Type B pancreatic cell (in vitro differentiated cells): ENCODE measurements around the gene DARS1. TPM values are rescaled to one million over a fixed set of nuclear protein-coding genes. Genes with fewer than 3 reads are reported as not detected.

Source experiments
- DNase-seq: peaks from one replicate; pipeline ENCODE4 v3.0.0; 2021; ENCODE audit warnings: mixed read lengths; ENCODE audit not compliant: unreplicated experiment; ENCODE audit errors: extremely low spot score
- H3K27ac Mint-ChIP-seq: 2 replicates; pipeline ENCODE4 v1.8.0; 2021; ENCODE audit warnings: mild to moderate bottlenecking, mixed read lengths
- H3K27me3 Mint-ChIP-seq: 2 replicates; pipeline ENCODE4 v1.8.0; 2021; ENCODE audit warnings: mixed read lengths
- H3K36me3 Mint-ChIP-seq: 2 replicates; pipeline ENCODE4 v1.8.0; 2021; ENCODE audit warnings: mixed read lengths
- H3K4me1 Mint-ChIP-seq: one replicate; pipeline ENCODE4 v1.8.0; 2021; ENCODE audit warnings: mixed read lengths; ENCODE audit not compliant: unreplicated experiment
- H3K4me3 Mint-ChIP-seq: 2 replicates; pipeline ENCODE4 v1.8.0; 2021; ENCODE audit warnings: mild to moderate bottlenecking, mixed read lengths
- H3K9me3 Mint-ChIP-seq: 2 replicates; pipeline ENCODE4 v1.8.0; 2021; ENCODE audit warnings: mixed read lengths
- CTCF ChIP-seq: fragments of 200-600 bp; sonication (generic); conservative IDR thresholded peaks from 2 replicates; pipeline ENCODE4 v1.5.0; 2021; ENCODE audit warnings: antibody characterized with exemption, mild to moderate bottlenecking
- total RNA-seq: library from RNA; stranded (reverse); gene quantifications from 2 replicates; pipeline ENCODE4 v1.2.1, GENCODE V29; 2021; ENCODE audit warnings: low replicate concordance

The DARS1 gene
- total RNA-seq, 1 donor from 2014 or later: 58.4 TPM

DNA sequence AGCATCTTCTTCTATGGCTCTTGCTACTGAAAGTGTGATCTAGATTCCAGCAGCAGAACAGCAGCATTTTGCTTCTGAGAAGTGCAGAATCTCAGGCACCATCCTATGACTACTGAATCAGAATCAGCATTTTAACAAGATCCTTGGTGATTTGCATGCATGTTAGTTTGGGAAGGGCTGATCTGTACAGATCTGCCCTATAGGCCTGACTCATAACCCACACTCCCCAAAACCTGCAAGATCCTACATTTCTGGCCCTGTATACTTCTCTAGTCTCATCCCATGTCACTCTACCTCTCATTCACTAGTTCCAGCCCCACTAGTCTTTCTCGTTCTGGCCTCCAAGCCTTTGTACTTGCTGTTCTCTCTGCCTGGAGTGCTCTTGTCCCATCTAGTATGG is 15.7 kb upstream of the DARS1 start:
- no peaks in the 10 kb centered on the region for H3K36me3 Mint-ChIP-seq
- H3K27ac Mint-ChIP-seq: no peak overlapping the region
- no peak for TF ChIP-seq CTCF
- peaks cover 4% of the 10 kb centered on the region for H3K9me3 Mint-ChIP-seq
- no peak overlapping the region for H3K4me3 Mint-ChIP-seq
- peaks cover 21% of the 10 kb centered on the region for H3K4me1 Mint-ChIP-seq
- DNase-seq: no peak
- H3K27me3 Mint-ChIP-seq: no peaks in the 10 kb centered on the region

GRCh38 chr2:136000502-136000901 is 15.1 kb upstream of the DARS1 start:
- H3K9me3 Mint-ChIP-seq: peaks cover 4% of the 10 kb centered on the region
- no peak overlapping the region for H3K4me3 Mint-ChIP-seq
- no peaks in the 10 kb centered on the region for H3K36me3 Mint-ChIP-seq
- peaks cover 15% of the 10 kb centered on the region for H3K4me1 Mint-ChIP-seq
- no peaks in the 10 kb centered on the region for H3K27me3 Mint-ChIP-seq
- TF ChIP-seq CTCF: no peak
- H3K27ac Mint-ChIP-seq: no peak overlapping the region
- no peak for DNase-seq

- no peak overlapping the region for H3K27ac Mint-ChIP-seq
- no peak overlapping the region for H3K4me3 Mint-ChIP-seq
- H3K36me3 Mint-ChIP-seq: no peaks in the 10 kb centered on the region
- H3K27me3 Mint-ChIP-seq: no peaks in the 10 kb centered on the region
- TF ChIP-seq CTCF: no peak
- H3K9me3 Mint-ChIP-seq: peaks cover 3% of the 10 kb centered on the region
- no peak for DNase-seq
- H3K4me1 Mint-ChIP-seq: peaks cover 14% of the 10 kb centered on the region
Measured at GRCh38 chr2:135999899-136000298, 14.5 kb upstream of the DARS1 start.

DNA sequence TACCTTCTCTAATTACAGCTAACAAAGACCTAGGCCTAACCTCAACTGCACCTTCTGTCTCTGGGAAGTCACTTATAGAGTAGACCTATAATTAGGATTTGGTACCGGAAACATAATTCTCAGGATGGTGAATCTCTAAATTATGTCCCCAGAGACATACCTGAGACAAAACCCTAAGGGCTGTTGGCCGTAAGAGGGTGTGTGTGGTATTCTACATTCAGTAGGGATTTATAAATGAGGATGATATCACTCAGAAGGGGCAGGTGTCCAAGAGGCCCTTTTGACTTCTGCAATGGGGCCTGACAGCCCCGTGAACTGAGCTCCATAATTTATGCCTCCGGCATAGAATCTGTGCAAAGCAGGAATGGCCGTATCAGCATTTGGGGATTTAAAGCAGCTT is 13.5 kb upstream of the DARS1 start:
- no peak for DNase-seq
- Mint-ChIP-seq H3K27ac (no peak overlapping the region), H3K36me3 (no peaks in the 10 kb centered on the region), H3K4me1 (peaks cover 14% of the 10 kb centered on the region), H3K27me3 (no peaks in the 10 kb centered on the region), H3K9me3 (no peaks in the 10 kb centered on the region), H3K4me3 (no peak overlapping the region)
- TF ChIP-seq CTCF: no peak

GRCh38 chr2:135997380-135997779 is 12.0 kb upstream of the DARS1 start:
- peak; percentile 63 for TF ChIP-seq CTCF
- Mint-ChIP-seq H3K27ac (no peak overlapping the region), H3K27me3 (no peaks in the 10 kb centered on the region), H3K4me3 (no peak overlapping the region), H3K9me3 (no peaks in the 10 kb centered on the region), H3K4me1 (peaks cover 14% of the 10 kb centered on the region), H3K36me3 (no peaks in the 10 kb centered on the region)
- no peak for DNase-seq

DNA sequence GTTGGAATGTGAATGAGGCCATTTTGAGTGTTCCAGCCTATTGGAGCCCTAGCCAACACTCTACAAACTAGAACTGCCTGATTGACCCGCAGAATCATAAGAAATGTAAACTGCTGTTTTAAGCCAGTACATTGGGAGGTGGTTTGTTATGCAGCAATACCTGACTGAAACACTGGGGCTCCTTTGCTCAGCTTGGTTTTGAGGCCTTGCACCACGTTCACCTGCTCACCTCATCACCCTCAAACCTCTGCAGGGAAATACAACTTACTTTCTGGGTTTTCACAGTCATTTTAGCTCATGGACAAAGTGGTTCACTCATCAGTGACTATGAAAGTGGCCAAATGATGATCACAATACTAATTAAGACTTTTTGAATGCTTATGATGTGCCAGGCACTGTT is 10.9 kb upstream of the DARS1 start:
- no peaks in the 10 kb centered on the region for H3K36me3 Mint-ChIP-seq
- no peak for TF ChIP-seq CTCF
- H3K27me3 Mint-ChIP-seq: no peaks in the 10 kb centered on the region
- peaks cover 14% of the 10 kb centered on the region for H3K4me1 Mint-ChIP-seq
- no peak for DNase-seq
- H3K27ac Mint-ChIP-seq: no peak overlapping the region
- no peaks in the 10 kb centered on the region for H3K9me3 Mint-ChIP-seq
- H3K4me3 Mint-ChIP-seq: no peak overlapping the region
